ENCODE data around the gene TCN2.

Gene TCN2

GRCh38 chr22:30640361-30640760, 33.4 kb downstream of the TCN2 start:
- Histone ChIP-seq H3K36me3 (ENCODE audit: control insufficient read depth in 2 of 2, insufficient read depth in 1 of 2, low read length in 2 of 2) (no peaks in the 10 kb centered on the region), H3K27ac (ENCODE audit: extremely low read depth, low read depth, low read length) (no peak overlapping the region), H3K4me1 (ENCODE audit: control insufficient read depth, insufficient read depth, low read length) (peaks cover 4% of the 10 kb centered on the region), H3K9me3 (ENCODE audit: control insufficient read depth, insufficient read depth, low read depth, low read length) (no peaks in the 10 kb centered on the region), H3K4me3 (ENCODE audit: low read depth, low read length) (no peak overlapping the region)
- no peak for TF ChIP-seq ZBTB11 (tag by site-specific recombination; conservative IDR thresholded peaks at IDR 0.05; ENCODE audit: low read depth)
- no peak for TF ChIP-seq PRDM1 (tag by site-specific recombination; IDR thresholded peaks at IDR 0.05)
- TF ChIP-seq ZNF404 (tag by site-specific recombination; IDR thresholded peaks at IDR 0.05), result no peak
- TF ChIP-seq ZNF701 (tag by site-specific recombination; IDR thresholded peaks at IDR 0.05), result no peak
- no peak for TF ChIP-seq ZNF2 (tag by site-specific recombination; IDR thresholded peaks at IDR 0.05)
- no peak for TF ChIP-seq ZSCAN4 (tag by site-specific recombination; IDR thresholded peaks at IDR 0.05)
- no peak for TF ChIP-seq ZNF423 (tag by site-specific recombination; IDR thresholded peaks at IDR 0.05)
- no peak for TF ChIP-seq KLF9 (tag by site-specific recombination; IDR thresholded peaks at IDR 0.05; ENCODE audit: low read depth)
- no peak for TF ChIP-seq ZNF398 (tag by site-specific recombination; IDR thresholded peaks at IDR 0.05)
- TF ChIP-seq REPIN1 (tag by site-specific recombination; IDR thresholded peaks at IDR 0.05; ENCODE audit: low read depth), result no peak
- no peak for TF ChIP-seq ZNF302 (tag by site-specific recombination; IDR thresholded peaks at IDR 0.05; ENCODE audit: low read depth)
- no peak for TF ChIP-seq BCL6B (tag by site-specific recombination; IDR thresholded peaks at IDR 0.05)
- ChIA-PET POLR2A (interaction anchor here (0.6 kb wide), 1 partner anchor 174 kb away, joined by 3 read pairs; no protein-coding TSS in a partner anchor), CTCF (interaction anchor here (0.6 kb wide), 1 partner anchor 41 kb away, joined by 5 read pairs; no protein-coding TSS in a partner anchor)

GRCh38 chr22:30640839-30641430, 34.0 kb downstream of the TCN2 start:
- Histone ChIP-seq H3K9me3 (ENCODE audit: control insufficient read depth, insufficient read depth, low read depth, low read length) (no peaks in the 10 kb centered on the region), H3K27ac (ENCODE audit: extremely low read depth, low read depth, low read length) (no peak overlapping the region), H3K36me3 (ENCODE audit: control insufficient read depth in 2 of 2, insufficient read depth in 1 of 2, low read length in 2 of 2) (no peaks in the 10 kb centered on the region), H3K4me3 (ENCODE audit: low read depth, low read length) (no peak overlapping the region), H3K4me1 (ENCODE audit: control insufficient read depth, insufficient read depth, low read length) (peaks cover 3% of the 10 kb centered on the region)
- TF ChIP-seq ZNF768 (tag by site-specific recombination; IDR thresholded peaks at IDR 0.05) (no peak), SP2 (tag by site-specific recombination; IDR thresholded peaks at IDR 0.05) (no peak)
- ChIA-PET CTCF (no interaction called here), POLR2A (no interaction called here)
